Small intestine (tissue), 7 donors: ENCODE results near the gene CTBP2. TPM values are rescaled to one million over a fixed set of nuclear protein-coding genes. Genes with fewer than 3 reads are reported as not detected.

ENCODE experiments used
- DNase-seq, 2 donors: peaks; one replicate each; pipeline versions ENCODE4 v3.0.0 to v3.0.0-alpha.2; 2013
- FAIRE-seq: peaks from 2 replicates; lab custom pipeline; 2012; peaks lifted over from hg19 to GRCh38; lab: Jason Lieb, UNC
- H3K27ac ChIP-seq, 3 donors: one replicate each; pipeline ENCODE4 v1.5.1; 2013; ENCODE audit warnings: low read length in 2 of 3, mild to moderate bottlenecking in 2 of 3, control low read depth in 1 of 3, inconsistent platforms in 1 of 3, low read depth in 1 of 3, moderate library complexity in 1 of 3
- H3K27me3 ChIP-seq, 3 donors: one replicate each; pipeline ENCODE4 v1.6.1; 2013; ENCODE audit warnings: low read length in 3 of 3, inconsistent platforms in 1 of 3; ENCODE audit not compliant: control insufficient read depth in 3 of 3, insufficient read depth in 3 of 3
- H3K36me3 ChIP-seq, 3 donors: one replicate each; pipeline ENCODE4 v1.6.1; 2013; ENCODE audit warnings: low read length in 3 of 3, inconsistent platforms in 1 of 3, low read depth in 1 of 3, mild to moderate bottlenecking in 1 of 3, moderate library complexity in 1 of 3; ENCODE audit not compliant: control insufficient read depth in 3 of 3, insufficient read depth in 2 of 3
- H3K4me1 ChIP-seq, 3 donors: one replicate each; pipeline ENCODE4 v1.6.1; 2013; ENCODE audit warnings: low read length in 2 of 3, inconsistent platforms in 1 of 3, low read depth in 1 of 3, mild to moderate bottlenecking in 1 of 3, moderate library complexity in 1 of 3; ENCODE audit not compliant: control insufficient read depth in 3 of 3, insufficient read depth in 2 of 3
- H3K4me3 ChIP-seq, 3 donors: one replicate each; pipeline ENCODE4 v1.5.1; 2013; ENCODE audit warnings: low read length in 3 of 3, control low read depth in 1 of 3, inconsistent platforms in 1 of 3, low read depth in 1 of 3, mild to moderate bottlenecking in 1 of 3, moderate library complexity in 1 of 3
- H3K9me3 ChIP-seq, 2 donors: one replicate each; pipeline ENCODE4 v1.6.1; 2013; ENCODE audit warnings: low read depth in 1 of 2, low read length in 1 of 2; ENCODE audit not compliant: control insufficient read depth in 2 of 2, insufficient read depth in 1 of 2
- WGBS, 3 donors: extraction: QIAGEN DNeasy Blood & Tissue Kit; methylation state at CpG; one replicate each; pipeline ENCODE4 v1.1.7; 2013; 5-methylcytosine and 5-hydroxymethylcytosine counted together
- polyA plus RNA-seq, 4 donors: library from polyadenylated mRNA; stranded (reverse) in 3 of 4; unstranded in 1 of 4; fragments of 200-250 nt in 3 of 4; fragments of 120-200 nt in 1 of 4; gene quantifications; one replicate each; pipeline versions ENCODE4 v1.2.1 to v1.2.3, GENCODE V29; 2013
- donor health status: healthy with polysubstance abuse.
- donor health status: control.
- donor health status: control.
- donor health status: Bipolar disorder and iron deficiency.
- donor health status: healthy.

CTBP2 gene
- polyA plus RNA-seq, 4 donors = 38.1 to 56.8 (median 49.1) TPM

- Histone ChIP-seq H3K27me3 (no peaks in the 10 kb centered on the region), H3K36me3 (peaks cover 0 to 4% (median 0%) of the 10 kb centered on the region in 3 donors), H3K4me3 (no peak overlapping the region), H3K9me3 (no peaks in the 10 kb centered on the region), H3K27ac (no peak overlapping the region), H3K4me1 (no peaks in the 10 kb centered on the region)
- DNase-seq (no peak), FAIRE-seq (no peak)
- 69 to 82% (median 80%) methylated on average over 4 of the region's 4 CpGs for WGBS, 3 donors
These were observed 199.2 kb downstream of the CTBP2 start for GRCh38 chr10:124961248-124961570.

GRCh38 chr10:124959564-124959963 is 200.8 kb downstream of the CTBP2 start:
- DNase-seq (no peak), FAIRE-seq (no peak)
- no peak overlapping the region for H3K27ac ChIP-seq
- WGBS, 3 donors = 96 to 99% (median 96%) methylated on average over 3 of the region's 3 CpGs
- no peaks in the 10 kb centered on the region for H3K27me3 ChIP-seq
- H3K4me1 ChIP-seq = peaks cover 0 to 6% (median 0%) of the 10 kb centered on the region in 3 donors
- no peak overlapping the region for H3K4me3 ChIP-seq
- peaks cover 0 to 4% (median 0%) of the 10 kb centered on the region in 3 donors for H3K36me3 ChIP-seq
- H3K9me3 ChIP-seq = no peaks in the 10 kb centered on the region

- FAIRE-seq = no peak
- Histone ChIP-seq H3K36me3 (peaks cover 0 to 4% (median 0%) of the 10 kb centered on the region in 3 donors), H3K4me3 (no peak overlapping the region), H3K27ac (no peak overlapping the region), H3K4me1 (peaks cover 0 to 6% (median 0%) of the 10 kb centered on the region in 3 donors), H3K9me3 (no peaks in the 10 kb centered on the region), H3K27me3 (no peaks in the 10 kb centered on the region)
- 81 to 92% (median 84%) methylated on average over 7 of the region's 7 CpGs for WGBS, 3 donors
- DNase-seq = no peak
These were observed 202.9 kb downstream of the CTBP2 start for GRCh38 chr10:124957404-124957947.

- no peaks in the 10 kb centered on the region for H3K27me3 ChIP-seq
- 72 to 86% (median 79%) methylated on average over 1 of the region's 1 CpG for WGBS, 3 donors
- H3K27ac ChIP-seq = no peak overlapping the region
- no peaks in the 10 kb centered on the region for H3K9me3 ChIP-seq
- peaks cover 0 to 2% (median 0%) of the 10 kb centered on the region in 3 donors for H3K36me3 ChIP-seq
- no peak overlapping the region for H3K4me3 ChIP-seq
- DNase-seq (no peak), FAIRE-seq (no peak)
- H3K4me1 ChIP-seq = peaks cover 0 to 6% (median 0%) of the 10 kb centered on the region in 3 donors
These were observed 203.6 kb downstream of the CTBP2 start for GRCh38 chr10:124956764-124957163.

GRCh38 chr10:124955868-124956267 is 204.5 kb downstream of the CTBP2 start:
- no peak for FAIRE-seq
- Histone ChIP-seq H3K4me1 (peaks cover 0 to 6% (median 0%) of the 10 kb centered on the region in 3 donors), H3K9me3 (no peaks in the 10 kb centered on the region), H3K4me3 (no peak overlapping the region), H3K27me3 (no peaks in the 10 kb centered on the region), H3K36me3 (peaks cover 0 to 2% (median 0%) of the 10 kb centered on the region in 3 donors), H3K27ac (no peak overlapping the region)
- no peak for DNase-seq
- WGBS, 3 donors = 66 to 86% (median 86%) methylated on average over 10 of the region's 10 CpGs

DNA sequence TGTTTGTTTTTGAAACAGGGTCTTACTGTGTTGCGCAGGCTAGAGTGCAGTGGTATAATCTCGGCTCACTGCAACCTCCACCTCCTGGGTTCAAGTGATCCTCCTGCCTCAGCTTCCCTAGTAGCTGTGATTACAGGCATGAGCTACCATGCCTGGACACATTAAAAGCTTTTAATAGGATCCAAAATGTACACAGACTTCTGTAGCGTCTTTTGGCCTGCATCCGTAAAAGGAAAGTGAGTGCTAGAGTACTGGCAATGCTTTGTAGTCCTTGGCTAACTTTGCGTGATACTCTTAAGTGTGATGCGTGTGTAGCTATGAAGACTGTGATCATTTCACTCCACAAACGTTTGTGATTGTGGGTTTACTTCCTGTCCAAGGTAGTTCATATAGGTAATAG is 205.1 kb downstream of the CTBP2 start:
- H3K9me3 ChIP-seq = no peaks in the 10 kb centered on the region
- H3K27me3 ChIP-seq = no peaks in the 10 kb centered on the region
- DNase-seq (no peak), FAIRE-seq (no peak)
- H3K36me3 ChIP-seq = no peaks in the 10 kb centered on the region
- peak overlapping the region in 1 of 3 donors; percentile 14 for H3K27ac ChIP-seq
- peaks cover 0 to 6% (median 0%) of the 10 kb centered on the region in 3 donors for H3K4me1 ChIP-seq
- WGBS, 3 donors = 62 to 79% (median 76%) methylated on average over 7 of the region's 7 CpGs
- no peak overlapping the region for H3K4me3 ChIP-seq

- H3K36me3 ChIP-seq = peaks cover 1 to 7% (median 1%) of the 10 kb centered on the region in 3 donors
- H3K9me3 ChIP-seq = no peaks in the 10 kb centered on the region
- FAIRE-seq (no peak), DNase-seq (no peak)
- no peak overlapping the region for H3K27ac ChIP-seq
- no peak overlapping the region for H3K4me3 ChIP-seq
- 70 to 84% (median 79%) methylated on average over 3 of the region's 3 CpGs for WGBS, 3 donors
- peaks cover 0 to 6% (median 0%) of the 10 kb centered on the region in 3 donors for H3K4me1 ChIP-seq
- no peaks in the 10 kb centered on the region for H3K27me3 ChIP-seq
These were observed 206.9 kb downstream of the CTBP2 start for GRCh38 chr10:124953421-124953820.

GRCh38 chr10:124952123-124952522 is 208.2 kb downstream of the CTBP2 start:
- peaks cover 0 to 6% (median 0%) of the 10 kb centered on the region in 3 donors for H3K4me1 ChIP-seq
- DNase-seq (no peak), FAIRE-seq (no peak)
- H3K27me3 ChIP-seq = no peaks in the 10 kb centered on the region
- no peak overlapping the region for H3K4me3 ChIP-seq
- peaks cover 4 to 7% (median 6%) of the 10 kb centered on the region in 3 donors for H3K36me3 ChIP-seq
- 85 to 93% (median 86%) methylated on average over 6 of the region's 6 CpGs for WGBS, 3 donors
- H3K9me3 ChIP-seq = no peaks in the 10 kb centered on the region
- H3K27ac ChIP-seq = no peak overlapping the region

- Histone ChIP-seq H3K9me3 (no peaks in the 10 kb centered on the region), H3K27me3 (no peaks in the 10 kb centered on the region), H3K4me3 (no peak overlapping the region), H3K36me3 (peaks cover 4 to 12% (median 6%) of the 10 kb centered on the region in 3 donors), H3K27ac (no peak overlapping the region), H3K4me1 (no peaks in the 10 kb centered on the region)
- FAIRE-seq (no peak), DNase-seq (no peak)
- WGBS, 3 donors = 96 to 98% (median 97%) methylated on average over 5 of the region's 5 CpGs
These were observed 210.8 kb downstream of the CTBP2 start for GRCh38 chr10:124949543-124949942.
